ENCODE measurements around the gene IL17RD. TPM values are rescaled to one million over a fixed set of nuclear protein-coding genes. Genes with fewer than 3 reads are reported as not detected.
A peak's percentile ranks its signal among the peaks of the same experiment; 100 is the strongest.

IL17RD gene
- total RNA-seq, 1 experiment from 2014 or later, result 38.4 TPM

- no peaks in the 10 kb centered on the region for H3K9me3 ChIP-seq (replicated peaks)
- peaks cover 24% of the 10 kb centered on the region for H3K4me1 ChIP-seq
- H3K36me3 ChIP-seq, result no peaks in the 10 kb centered on the region
- no peaks in the 10 kb centered on the region for H3K27me3 ChIP-seq
- no peak overlapping the region for H3K4me3 ChIP-seq
- peak overlapping the region; percentile 91; the same call in 1 of the 2 replicates for H3K27ac ChIP-seq
- DNase-seq, result no peak
Measured at GRCh38 chr3:57081173-57081572, 84.0 kb downstream of the IL17RD start.

GRCh38 chr3:57080171-57080570, 85.0 kb downstream of the IL17RD start:
- Histone ChIP-seq H3K4me3 (peak overlapping the region; percentile 98), H3K36me3 (no peaks in the 10 kb centered on the region), H3K27ac (peak overlapping the region; percentile 91), H3K27me3 (no peaks in the 10 kb centered on the region), H3K9me3 (replicated peaks) (no peaks in the 10 kb centered on the region), H3K4me1 (peaks cover 16% of the 10 kb centered on the region)
- DNase-seq, result peak; percentile 92 to 95

- H3K9me3 ChIP-seq (replicated peaks), result no peaks in the 10 kb centered on the region
- no peak for DNase-seq
- H3K4me3 ChIP-seq, result peak overlapping the region; percentile 98
- peaks cover 12% of the 10 kb centered on the region; the same call in 1 of the 2 replicates for H3K4me1 ChIP-seq
- no peaks in the 10 kb centered on the region for H3K36me3 ChIP-seq
- H3K27ac ChIP-seq, result peak overlapping the region; percentile 91
- H3K27me3 ChIP-seq, result no peaks in the 10 kb centered on the region
Measured at GRCh38 chr3:57079474-57079831, 85.7 kb downstream of the IL17RD start.

DNA sequence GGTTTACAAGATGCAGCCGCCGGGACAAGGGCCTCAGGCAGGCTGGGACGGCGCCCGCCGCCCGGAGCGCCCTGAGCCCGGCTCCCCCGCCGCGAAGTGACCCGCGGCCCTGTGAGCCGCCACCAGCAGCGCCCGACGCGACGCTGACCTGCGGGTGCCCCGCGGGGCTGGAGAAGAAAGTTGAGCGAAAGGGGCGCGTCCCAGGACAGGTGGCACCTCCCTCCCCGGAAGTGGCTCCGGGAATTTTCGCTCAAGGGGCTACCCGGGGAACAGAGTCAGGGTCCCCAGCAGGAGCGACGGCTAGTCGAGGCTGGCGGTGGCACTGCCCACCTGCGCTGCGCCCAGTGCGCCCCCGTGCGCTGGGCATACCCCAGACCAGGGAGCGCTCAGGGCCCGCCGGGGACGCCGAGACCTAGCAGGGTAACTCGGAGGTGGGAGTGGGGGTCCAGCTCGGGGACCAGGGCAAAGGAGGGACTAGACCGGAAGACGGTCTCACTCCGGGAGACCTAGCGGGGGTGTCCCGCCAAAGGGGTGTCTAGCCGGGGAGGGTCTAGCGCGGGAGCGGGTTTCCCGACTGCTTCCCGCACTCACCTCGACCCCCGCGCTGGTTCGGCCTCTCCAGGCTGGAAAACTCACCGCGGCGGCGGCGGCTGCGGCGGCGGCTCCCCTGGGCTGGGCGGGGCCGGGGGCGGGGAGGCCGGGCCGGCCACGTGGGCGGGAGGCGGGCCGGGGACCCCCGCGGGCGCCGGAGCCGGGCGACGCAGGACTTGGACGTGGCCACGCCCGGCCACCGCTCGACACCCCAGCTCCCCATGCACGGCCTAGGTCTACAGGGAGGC, 86.3 kb downstream of the IL17RD start:
- DNase-seq, result peak; percentile 87 to 88
- Histone ChIP-seq H3K4me1 (peaks cover 12% of the 10 kb centered on the region; the same call in 1 of the 2 replicates), H3K4me3 (peak overlapping the region; percentile 98), H3K27ac (peak overlapping the region; percentile 91), H3K27me3 (no peaks in the 10 kb centered on the region), H3K36me3 (no peaks in the 10 kb centered on the region), H3K9me3 (replicated peaks) (no peaks in the 10 kb centered on the region)

DNA sequence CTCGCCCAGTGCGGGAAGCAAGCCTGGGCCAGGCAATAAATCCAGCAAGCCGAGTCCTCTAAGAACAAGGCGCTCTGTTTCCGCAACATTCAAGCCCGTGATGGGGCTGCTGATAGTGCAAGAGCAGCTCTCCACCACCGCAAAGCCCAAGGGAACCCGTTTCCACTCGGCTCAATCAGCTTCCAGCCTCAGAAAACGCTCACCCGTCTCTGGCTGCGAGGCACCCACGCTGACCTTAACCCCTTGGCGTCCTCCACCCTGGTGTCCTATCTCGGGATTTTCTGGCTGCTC, 86.9 kb downstream of the IL17RD start:
- H3K36me3 ChIP-seq, result no peaks in the 10 kb centered on the region
- H3K4me3 ChIP-seq, result peak overlapping the region; percentile 98
- H3K9me3 ChIP-seq (replicated peaks), result no peaks in the 10 kb centered on the region
- peaks cover 12% of the 10 kb centered on the region; the same call in 1 of the 2 replicates for H3K4me1 ChIP-seq
- peak overlapping the region; percentile 91 for H3K27ac ChIP-seq
- no peaks in the 10 kb centered on the region for H3K27me3 ChIP-seq
- DNase-seq, result peak; percentile 85 to 86

- Histone ChIP-seq H3K9me3 (replicated peaks) (no peaks in the 10 kb centered on the region), H3K27me3 (no peaks in the 10 kb centered on the region), H3K4me3 (peak overlapping the region; percentile 98), H3K27ac (peak overlapping the region; percentile 91), H3K4me1 (peaks cover 12% of the 10 kb centered on the region; the same call in 1 of the 2 replicates), H3K36me3 (no peaks in the 10 kb centered on the region)
- DNase-seq, result no peak
Measured at GRCh38 chr3:57077630-57078343, 87.4 kb downstream of the IL17RD start.

- H3K4me1 ChIP-seq, result peaks cover 12% of the 10 kb centered on the region; the same call in 1 of the 2 replicates
- no peak overlapping the region for H3K4me3 ChIP-seq
- H3K36me3 ChIP-seq, result peaks cover 5% of the 10 kb centered on the region; the same call in 1 of the 2 replicates
- peaks cover 3% of the 10 kb centered on the region; the same call in 1 of the 2 replicates for H3K9me3 ChIP-seq (replicated peaks)
- no peaks in the 10 kb centered on the region for H3K27me3 ChIP-seq
- no peak overlapping the region for H3K27ac ChIP-seq
- no peak for DNase-seq
Measured at GRCh38 chr3:57076422-57076951, 88.7 kb downstream of the IL17RD start.

DNA sequence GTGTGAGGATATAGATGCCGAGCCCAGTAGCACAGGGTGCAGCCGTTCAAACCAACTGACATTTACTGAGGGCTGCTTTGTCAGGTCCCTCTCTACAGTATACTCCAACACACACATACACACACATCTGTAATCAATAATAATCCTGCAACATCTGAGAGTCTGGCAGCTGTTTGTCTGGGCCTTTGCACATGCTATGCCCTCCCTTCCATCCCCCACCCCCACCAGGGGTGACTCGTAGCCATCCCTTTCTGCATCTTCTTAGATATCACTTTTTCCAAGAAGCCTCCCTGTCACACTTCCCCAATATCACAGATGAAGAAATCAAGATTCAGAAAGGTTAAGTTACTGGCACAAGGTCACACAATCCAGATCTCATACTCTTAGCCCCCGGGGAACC, 91.0 kb downstream of the IL17RD start:
- Histone ChIP-seq H3K9me3 (replicated peaks) (peaks cover 3% of the 10 kb centered on the region; the same call in 1 of the 2 replicates), H3K36me3 (peaks cover 5% of the 10 kb centered on the region; the same call in 1 of the 2 replicates), H3K27me3 (no peaks in the 10 kb centered on the region), H3K27ac (no peak overlapping the region), H3K4me3 (no peak overlapping the region), H3K4me1 (peaks cover 4% of the 10 kb centered on the region)
- no peak for DNase-seq

- H3K36me3 ChIP-seq, result peaks cover 5% of the 10 kb centered on the region; the same call in 1 of the 2 replicates
- no peaks in the 10 kb centered on the region for H3K27me3 ChIP-seq
- H3K27ac ChIP-seq, result no peak overlapping the region
- peaks cover 9% of the 10 kb centered on the region for H3K4me1 ChIP-seq
- H3K4me3 ChIP-seq, result no peak overlapping the region
- DNase-seq, result no peak
- H3K9me3 ChIP-seq (replicated peaks), result peaks cover 3% of the 10 kb centered on the region; the same call in 1 of the 2 replicates
Measured at GRCh38 chr3:57073628-57074027, 91.5 kb downstream of the IL17RD start.

DNA sequence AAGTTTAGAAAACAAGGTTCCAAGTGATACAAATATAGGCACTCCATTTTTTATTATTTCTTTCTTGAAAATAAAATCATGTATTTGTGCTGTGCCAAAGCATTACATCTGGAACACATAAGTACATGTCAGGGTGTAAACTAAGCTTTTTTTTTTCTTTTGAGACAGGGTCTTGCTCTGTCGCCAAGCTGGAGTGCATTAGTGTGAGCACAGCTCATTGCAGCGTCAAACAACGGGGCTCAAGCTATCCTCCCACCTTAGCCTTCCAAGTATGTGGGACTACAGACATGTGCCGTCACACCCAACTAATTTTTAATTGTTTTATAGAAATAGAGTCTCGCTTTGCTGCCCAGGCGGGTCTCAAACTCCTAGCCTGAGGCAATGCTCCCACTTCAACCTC, 95.7 kb downstream of the IL17RD start:
- no peak overlapping the region for H3K27ac ChIP-seq
- no peak overlapping the region for H3K4me3 ChIP-seq
- DNase-seq, result no peak
- H3K27me3 ChIP-seq, result no peaks in the 10 kb centered on the region
- peaks cover 15% of the 10 kb centered on the region for H3K4me1 ChIP-seq
- peaks cover 5% of the 10 kb centered on the region; the same call in 1 of the 2 replicates for H3K36me3 ChIP-seq
- H3K9me3 ChIP-seq (replicated peaks), result peaks cover 3% of the 10 kb centered on the region; the same call in 1 of the 2 replicates

DNA sequence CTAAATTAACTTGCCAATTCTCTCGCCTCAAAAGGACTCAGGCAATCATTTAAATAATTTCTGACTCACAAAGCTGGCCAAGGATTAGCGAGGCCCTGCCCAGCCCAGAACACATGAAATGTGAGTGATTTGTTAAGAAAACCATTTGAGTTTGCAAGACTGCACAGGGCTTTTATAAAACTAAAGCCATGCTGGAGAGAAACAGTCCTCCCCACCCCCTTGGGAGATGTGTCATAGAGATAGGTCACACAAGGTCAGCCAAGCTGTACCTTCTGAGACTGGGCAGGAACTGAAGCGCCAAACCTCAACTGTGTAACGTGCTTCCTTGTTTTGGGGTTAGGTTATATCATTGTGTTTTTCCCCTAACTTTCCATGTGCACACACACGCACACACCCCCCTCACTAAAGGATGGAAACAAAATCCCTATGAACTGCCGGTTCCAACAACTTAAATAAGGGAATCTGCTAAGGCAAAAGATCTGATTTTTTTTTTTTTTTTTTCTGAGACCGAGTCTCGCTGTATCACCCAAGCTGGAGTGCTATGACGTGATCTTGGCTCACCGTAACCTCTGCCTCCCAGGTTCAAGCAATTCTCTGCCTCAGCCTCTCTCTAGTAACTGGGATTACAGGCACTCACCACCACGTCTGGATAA, 96.6 kb downstream of the IL17RD start:
- Histone ChIP-seq H3K9me3 (replicated peaks) (peaks cover 3% of the 10 kb centered on the region; the same call in 1 of the 2 replicates), H3K27me3 (no peaks in the 10 kb centered on the region), H3K36me3 (peaks cover 5% of the 10 kb centered on the region; the same call in 1 of the 2 replicates), H3K27ac (peak overlapping the region; percentile 39), H3K4me1 (peaks cover 19% of the 10 kb centered on the region), H3K4me3 (no peak overlapping the region)
- DNase-seq, result peak; percentile 38 to 55

DNA sequence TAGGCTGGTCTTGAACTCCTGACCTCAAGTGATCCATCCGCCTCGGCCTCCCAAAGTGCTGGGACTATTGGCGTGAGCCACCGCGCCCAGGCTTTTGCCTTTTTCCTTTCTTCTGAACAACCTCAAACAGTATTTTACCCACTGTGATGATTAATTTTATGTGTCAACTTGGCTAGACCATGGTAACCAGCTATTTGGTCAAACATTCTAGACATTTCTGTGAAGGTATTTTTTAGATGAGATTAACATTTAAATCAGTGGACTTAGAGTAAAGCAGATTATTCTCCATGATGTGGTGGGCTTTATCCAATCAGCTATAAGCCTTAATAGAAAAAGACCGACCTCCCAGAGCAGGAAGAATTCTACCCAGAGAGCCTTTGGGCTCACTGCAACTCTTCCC, 98.7 kb downstream of the IL17RD start:
- no peak for DNase-seq

DNA sequence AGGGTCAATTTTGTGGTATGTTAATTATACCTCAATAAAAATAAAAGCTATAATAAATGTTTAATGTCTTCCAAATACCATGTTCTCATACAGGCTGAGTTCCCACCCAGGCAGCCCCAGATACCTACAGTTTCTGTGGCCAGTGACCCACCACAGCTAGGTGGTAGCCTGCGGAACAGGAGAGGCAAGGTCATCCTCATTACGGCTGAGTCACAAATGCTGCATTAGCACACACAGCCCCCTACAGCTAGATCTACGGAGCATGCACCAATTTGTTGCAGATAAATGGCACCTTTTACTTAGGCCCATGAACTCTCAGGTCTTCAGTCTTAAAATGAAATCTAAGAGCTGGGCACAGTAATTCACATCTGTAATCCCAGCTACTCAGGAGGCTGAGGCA, 99.6 kb downstream of the IL17RD start:
- Histone ChIP-seq H3K4me1 (peaks cover 22% of the 10 kb centered on the region), H3K4me3 (no peak overlapping the region), H3K36me3 (no peaks in the 10 kb centered on the region; the same call in 1 of the 2 replicates), H3K27me3 (no peaks in the 10 kb centered on the region), H3K27ac (no peak overlapping the region), H3K9me3 (replicated peaks) (no peaks in the 10 kb centered on the region)
- DNase-seq, result no peak

More for the DNA sequence above, 98.7 kb downstream of the IL17RD start:
- Histone ChIP-seq H3K27me3 (no peaks in the 10 kb centered on the region), H3K4me1 (peaks cover 19% of the 10 kb centered on the region), H3K27ac (no peak overlapping the region), H3K9me3 (replicated peaks) (no peaks in the 10 kb centered on the region; the same call in 1 of the 2 replicates), H3K4me3 (no peak overlapping the region), H3K36me3 (no peaks in the 10 kb centered on the region; the same call in 1 of the 2 replicates)

GRCh38 chr3:57064572-57064971, 100.6 kb downstream of the IL17RD start:
- no peak for DNase-seq
- H3K27me3 ChIP-seq, result no peaks in the 10 kb centered on the region

More at GRCh38 chr3:57064572-57064971, 100.6 kb downstream of the IL17RD start:
- H3K4me3 ChIP-seq, result no peak overlapping the region
- H3K27ac ChIP-seq, result no peak overlapping the region
- H3K9me3 ChIP-seq (replicated peaks), result no peaks in the 10 kb centered on the region
- no peaks in the 10 kb centered on the region; the same call in 1 of the 2 replicates for H3K36me3 ChIP-seq
- peaks cover 27% of the 10 kb centered on the region for H3K4me1 ChIP-seq
